ENCODE results near the gene SH3BGRL2.

SH3BGRL2 gene

GRCh38 chr6:79622364-79622763 is 8.8 kb upstream of the SH3BGRL2 start:
- H4K91ac ChIP-seq (ENCODE audit: low read depth, low read length, poor library complexity): no peak overlapping the region
- H3K79me1 ChIP-seq (ENCODE audit: low read depth, low read length): no peaks in the 10 kb centered on the region
- no peaks in the 10 kb centered on the region for H3K9me3 ChIP-seq (replicated peaks in 1 of 2; ENCODE audit: control insufficient read depth in 2 of 2, insufficient read depth in 1 of 2, low read depth in 1 of 2, low read length in 2 of 2)
- H2AK5ac ChIP-seq (ENCODE audit: low read depth, low read length): no peak overlapping the region
- peaks cover 1 to 11% of the 10 kb centered on the region in 2 donors for H3K4me1 ChIP-seq (ENCODE audit: control insufficient read depth in 2 of 2, insufficient read depth in 1 of 2, low read depth in 1 of 2, low read length in 2 of 2)
- H4K8ac ChIP-seq (ENCODE audit: low read depth, low read length): no peak overlapping the region
- no peak overlapping the region for H3K23ac ChIP-seq (ENCODE audit: low read depth, low read length, poor library complexity)
- no peak overlapping the region for H2BK12ac ChIP-seq (ENCODE audit: low read length)
- no peak overlapping the region for H3K18ac ChIP-seq (ENCODE audit: low read length)
- no peak overlapping the region for H3K4ac ChIP-seq (ENCODE audit: low read length)
- no peak overlapping the region for H2BK120ac ChIP-seq (ENCODE audit: low read depth, low read length)
- no peak overlapping the region for H3K14ac ChIP-seq (ENCODE audit: low read length)
- no peaks in the 10 kb centered on the region for H3K27me3 ChIP-seq (ENCODE audit: control insufficient read depth in 3 of 3, insufficient read depth in 3 of 3, low read depth in 1 of 3, low read length in 3 of 3)
- no peak overlapping the region for H3K4me3 ChIP-seq (ENCODE audit: low read length in 2 of 2)
- no CpG with 5 or more reads among the region's 1 CpG for WGBS, 2 donors (ENCODE audit: extremely low coverage in 2 of 2, insufficient read length in 2 of 2, insufficient replicate concordance in 1 of 2)
- no peak overlapping the region for H2BK15ac ChIP-seq (ENCODE audit: low read length)
- H3K27ac ChIP-seq (replicated peaks; ENCODE audit: low read length): no peak overlapping the region
- no peaks in the 10 kb centered on the region for H3K36me3 ChIP-seq (replicated peaks in 1 of 2; ENCODE audit: control insufficient read depth in 2 of 2, insufficient read depth in 2 of 2, low read length in 2 of 2)
- H3K4me2 ChIP-seq (ENCODE audit: insufficient read depth, low read length, poor library complexity, severe bottlenecking): no peak overlapping the region
- DNase-seq (ENCODE audit: low spot score): no peak
- peak overlapping the region; percentile 61 for H2AFZ ChIP-seq (ENCODE audit: low read length)
- H3K9ac ChIP-seq (ENCODE audit: low read depth, low read length, poor library complexity): no peak overlapping the region
- H2BK5ac ChIP-seq (ENCODE audit: low read length): no peak overlapping the region

- Histone ChIP-seq H3K4ac (ENCODE audit: low read length) (no peak overlapping the region), H2AFZ (ENCODE audit: low read length) (no peak overlapping the region), H3K4me3 (ENCODE audit: low read length in 2 of 2) (no peak overlapping the region), H3K9me3 (replicated peaks in 1 of 2; ENCODE audit: control insufficient read depth in 2 of 2, insufficient read depth in 1 of 2, low read depth in 1 of 2, low read length in 2 of 2) (no peaks in the 10 kb centered on the region), H2BK15ac (ENCODE audit: low read length) (no peak overlapping the region), H3K27me3 (ENCODE audit: control insufficient read depth in 3 of 3, insufficient read depth in 3 of 3, low read depth in 1 of 3, low read length in 3 of 3) (no peaks in the 10 kb centered on the region), H3K14ac (ENCODE audit: low read length) (no peak overlapping the region), H3K18ac (ENCODE audit: low read length) (no peak overlapping the region), H3K79me1 (ENCODE audit: low read depth, low read length) (no peaks in the 10 kb centered on the region), H3K4me1 (ENCODE audit: control insufficient read depth in 2 of 2, insufficient read depth in 1 of 2, low read depth in 1 of 2, low read length in 2 of 2) (peaks cover 1 to 11% of the 10 kb centered on the region in 2 donors), H3K36me3 (replicated peaks in 1 of 2; ENCODE audit: control insufficient read depth in 2 of 2, insufficient read depth in 2 of 2, low read length in 2 of 2) (no peaks in the 10 kb centered on the region), H2AK5ac (ENCODE audit: low read depth, low read length) (no peak overlapping the region), H4K8ac (ENCODE audit: low read depth, low read length) (no peak overlapping the region), H2BK120ac (ENCODE audit: low read depth, low read length) (no peak overlapping the region), H3K27ac (replicated peaks; ENCODE audit: low read length) (no peak overlapping the region), H3K9ac (ENCODE audit: low read depth, low read length, poor library complexity) (no peak overlapping the region), H4K91ac (ENCODE audit: low read depth, low read length, poor library complexity) (no peak overlapping the region), H3K23ac (ENCODE audit: low read depth, low read length, poor library complexity) (no peak overlapping the region), H2BK5ac (ENCODE audit: low read length) (no peak overlapping the region), H2BK12ac (ENCODE audit: low read length) (no peak overlapping the region), H3K4me2 (ENCODE audit: insufficient read depth, low read length, poor library complexity, severe bottlenecking) (no peak overlapping the region)
- no CpG with 5 or more reads among the region's 5 CpGs for WGBS, 2 donors (ENCODE audit: extremely low coverage in 2 of 2, insufficient read length in 2 of 2, insufficient replicate concordance in 1 of 2)
- DNase-seq (ENCODE audit: low spot score): no peak
These were observed 8.0 kb upstream of the SH3BGRL2 start for GRCh38 chr6:79623106-79623505.

GRCh38 chr6:79625746-79626145 is 5.4 kb upstream of the SH3BGRL2 start:
- Histone ChIP-seq H3K4me3 (ENCODE audit: low read length in 2 of 2) (no peak overlapping the region), H2AFZ (ENCODE audit: low read length) (no peak overlapping the region), H3K27ac (replicated peaks; ENCODE audit: low read length) (no peak overlapping the region), H2AK5ac (ENCODE audit: low read depth, low read length) (no peak overlapping the region), H2BK120ac (ENCODE audit: low read depth, low read length) (no peak overlapping the region), H3K4me1 (ENCODE audit: control insufficient read depth in 2 of 2, insufficient read depth in 1 of 2, low read depth in 1 of 2, low read length in 2 of 2) (peaks cover 2 to 13% of the 10 kb centered on the region in 2 donors), H3K4ac (ENCODE audit: low read length) (no peak overlapping the region), H2BK15ac (ENCODE audit: low read length) (no peak overlapping the region), H2BK12ac (ENCODE audit: low read length) (no peak overlapping the region), H2BK5ac (ENCODE audit: low read length) (no peak overlapping the region), H3K23ac (ENCODE audit: low read depth, low read length, poor library complexity) (no peak overlapping the region), H4K8ac (ENCODE audit: low read depth, low read length) (no peak overlapping the region), H3K18ac (ENCODE audit: low read length) (no peak overlapping the region), H3K14ac (ENCODE audit: low read length) (no peak overlapping the region), H4K91ac (ENCODE audit: low read depth, low read length, poor library complexity) (no peak overlapping the region), H3K9me3 (replicated peaks in 1 of 2; ENCODE audit: control insufficient read depth in 2 of 2, insufficient read depth in 1 of 2, low read depth in 1 of 2, low read length in 2 of 2) (no peaks in the 10 kb centered on the region), H3K79me1 (ENCODE audit: low read depth, low read length) (no peaks in the 10 kb centered on the region), H3K36me3 (replicated peaks in 1 of 2; ENCODE audit: control insufficient read depth in 2 of 2, insufficient read depth in 2 of 2, low read length in 2 of 2) (no peaks in the 10 kb centered on the region), H3K9ac (ENCODE audit: low read depth, low read length, poor library complexity) (no peak overlapping the region), H3K4me2 (ENCODE audit: insufficient read depth, low read length, poor library complexity, severe bottlenecking) (no peak overlapping the region), H3K27me3 (ENCODE audit: control insufficient read depth in 3 of 3, insufficient read depth in 3 of 3, low read depth in 1 of 3, low read length in 3 of 3) (no peaks in the 10 kb centered on the region)
- no peak for DNase-seq (ENCODE audit: low spot score)

- Histone ChIP-seq H2AK5ac (ENCODE audit: low read depth, low read length) (no peak overlapping the region), H3K27ac (replicated peaks; ENCODE audit: low read length) (no peak overlapping the region), H3K27me3 (ENCODE audit: control insufficient read depth in 3 of 3, insufficient read depth in 3 of 3, low read depth in 1 of 3, low read length in 3 of 3) (no peaks in the 10 kb centered on the region), H4K8ac (ENCODE audit: low read depth, low read length) (no peak overlapping the region), H3K36me3 (replicated peaks in 1 of 2; ENCODE audit: control insufficient read depth in 2 of 2, insufficient read depth in 2 of 2, low read length in 2 of 2) (no peaks in the 10 kb centered on the region), H3K9ac (ENCODE audit: low read depth, low read length, poor library complexity) (no peak overlapping the region), H2BK120ac (ENCODE audit: low read depth, low read length) (no peak overlapping the region), H2BK12ac (ENCODE audit: low read length) (no peak overlapping the region), H4K91ac (ENCODE audit: low read depth, low read length, poor library complexity) (no peak overlapping the region), H3K18ac (ENCODE audit: low read length) (no peak overlapping the region), H2BK5ac (ENCODE audit: low read length) (no peak overlapping the region), H2BK15ac (ENCODE audit: low read length) (no peak overlapping the region), H3K79me1 (ENCODE audit: low read depth, low read length) (no peaks in the 10 kb centered on the region), H3K4me2 (ENCODE audit: insufficient read depth, low read length, poor library complexity, severe bottlenecking) (no peak overlapping the region), H2AFZ (ENCODE audit: low read length) (no peak overlapping the region), H3K4me1 (ENCODE audit: control insufficient read depth in 2 of 2, insufficient read depth in 1 of 2, low read depth in 1 of 2, low read length in 2 of 2) (peaks cover 3 to 14% of the 10 kb centered on the region in 2 donors), H3K4ac (ENCODE audit: low read length) (no peak overlapping the region), H3K9me3 (replicated peaks in 1 of 2; ENCODE audit: control insufficient read depth in 2 of 2, insufficient read depth in 1 of 2, low read depth in 1 of 2, low read length in 2 of 2) (no peaks in the 10 kb centered on the region), H3K4me3 (ENCODE audit: low read length in 2 of 2) (no peak overlapping the region), H3K23ac (ENCODE audit: low read depth, low read length, poor library complexity) (no peak overlapping the region), H3K14ac (ENCODE audit: low read length) (no peak overlapping the region)
- no CpG with 5 or more reads among the region's 3 CpGs for WGBS, 2 donors (ENCODE audit: extremely low coverage in 2 of 2, insufficient read length in 2 of 2, insufficient replicate concordance in 1 of 2)
- DNase-seq (ENCODE audit: low spot score): no peak
These were observed 4.3 kb upstream of the SH3BGRL2 start for GRCh38 chr6:79626811-79627210.

Measured in neuronal stem cell (in vitro differentiated cells).